Measurements from ENCODE around the gene ABCF1. TPM values are rescaled to one million over a fixed set of nuclear protein-coding genes. Genes with fewer than 3 reads are reported as not detected.

The ABCF1 gene
- polyA plus RNA-seq, 1 donor (not counting 4 experiments of a cell fraction or from before 2014, with no cell fraction given), result 30.0 TPM

GRCh38 chr6:30615219-30615957 is 44.1 kb downstream of the ABCF1 start:
- Histone ChIP-seq H4K20me1 (ENCODE audit: control insufficient read depth, extremely low read depth, insufficient read depth, low read length) (peaks cover 8% of the 10 kb centered on the region), H3K4me2 (ENCODE audit: control insufficient read depth, extremely low read depth, insufficient read depth, low read depth, low read length) (peak overlapping the region; percentile 100), H2AFZ (ENCODE audit: control insufficient read depth, low read length) (no peak overlapping the region), H3K79me2 (ENCODE audit: control insufficient read depth, insufficient read depth, low read length) (peaks cover 46% of the 10 kb centered on the region), H3K9me3 (ENCODE audit: control insufficient read depth, low read depth, low read length) (no peaks in the 10 kb centered on the region), H3K36me3 (ENCODE audit: control insufficient read depth in 2 of 2, extremely low read depth in 1 of 2, insufficient read depth in 2 of 2, low read length in 2 of 2) (peaks cover 7 to 27% of the 10 kb centered on the region in 2 experiments), H3K9me1 (ENCODE audit: control insufficient read depth, extremely low read depth, insufficient read depth, low read length) (peaks cover 3% of the 10 kb centered on the region), H3K4me1 (ENCODE audit: control insufficient read depth, extremely low read depth, insufficient read depth, low read length) (peaks cover 24% of the 10 kb centered on the region), H3K4me3 (ENCODE audit: control insufficient read depth in 2 of 3, extremely low read depth in 1 of 3, insufficient read depth in 2 of 3, low read depth in 1 of 3, low read length in 3 of 3) (peak overlapping the region; percentile 76 to 89 (median 82)), H3K9ac (ENCODE audit: control insufficient read depth, extremely low read depth, insufficient read depth, low read length) (peak overlapping the region; percentile 98), H3K27ac (ENCODE audit: control insufficient read depth, insufficient read depth, low read length) (peak overlapping the region; percentile 97), H3K27me3 (ENCODE audit: control insufficient read depth, extremely low read depth, insufficient read depth, low read length) (no peaks in the 10 kb centered on the region)
- DNase-seq (ENCODE audit: low read depth, low spot score), result no peak
- no peak for FAIRE-seq
- dilution Hi-C loops (cut with MboI; ENCODE audit: extremely low pct_ligation_motif_present, low sequenced_read_pairs), result no loop called here
- no peak for TF ChIP-seq EZH2 (IDR thresholded peaks at IDR 0.05; ENCODE audit: low read length)
- no peak for TF ChIP-seq CTCF (optimal IDR thresholded peaks at IDR 0.05 in 1 of 3, IDR thresholded peaks at IDR 0.05 in 1 of 3, conservative IDR thresholded peaks at IDR 0.05 in 1 of 3; ENCODE audit: extremely low read depth in 1 of 3, insufficient read depth in 2 of 3, low read length in 3 of 3)

GRCh38 chr6:30615958-30616810 is 44.9 kb downstream of the ABCF1 start:
- no peak overlapping the region for H2AFZ ChIP-seq (ENCODE audit: control insufficient read depth, low read length)
- dilution Hi-C loops (cut with MboI; ENCODE audit: extremely low pct_ligation_motif_present, low sequenced_read_pairs), result no loop called here
- H3K4me2 ChIP-seq (ENCODE audit: control insufficient read depth, extremely low read depth, insufficient read depth, low read depth, low read length), result peak overlapping the region; percentile 100
- H3K4me1 ChIP-seq (ENCODE audit: control insufficient read depth, extremely low read depth, insufficient read depth, low read length), result peaks cover 24% of the 10 kb centered on the region
- peaks cover 8% of the 10 kb centered on the region for H4K20me1 ChIP-seq (ENCODE audit: control insufficient read depth, extremely low read depth, insufficient read depth, low read length)
- H3K79me2 ChIP-seq (ENCODE audit: control insufficient read depth, insufficient read depth, low read length), result peaks cover 41% of the 10 kb centered on the region
- DNase-seq (ENCODE audit: low read depth, low spot score) (no peak), FAIRE-seq (no peak)
- H3K4me3 ChIP-seq (ENCODE audit: control insufficient read depth in 2 of 3, extremely low read depth in 1 of 3, insufficient read depth in 2 of 3, low read depth in 1 of 3, low read length in 3 of 3), result peak overlapping the region; percentile 76 to 89 (median 82)
- H3K27ac ChIP-seq (ENCODE audit: control insufficient read depth, insufficient read depth, low read length), result peak overlapping the region; percentile 97
- peak overlapping the region; percentile 98 for H3K9ac ChIP-seq (ENCODE audit: control insufficient read depth, extremely low read depth, insufficient read depth, low read length)
- H3K27me3 ChIP-seq (ENCODE audit: control insufficient read depth, extremely low read depth, insufficient read depth, low read length), result no peaks in the 10 kb centered on the region
- H3K9me3 ChIP-seq (ENCODE audit: control insufficient read depth, low read depth, low read length), result no peaks in the 10 kb centered on the region
- peaks cover 3% of the 10 kb centered on the region for H3K9me1 ChIP-seq (ENCODE audit: control insufficient read depth, extremely low read depth, insufficient read depth, low read length)
- peaks cover 7 to 30% of the 10 kb centered on the region in 2 experiments for H3K36me3 ChIP-seq (ENCODE audit: control insufficient read depth in 2 of 2, extremely low read depth in 1 of 2, insufficient read depth in 2 of 2, low read length in 2 of 2)
- TF ChIP-seq CTCF (optimal IDR thresholded peaks at IDR 0.05 in 1 of 3, IDR thresholded peaks at IDR 0.05 in 1 of 3, conservative IDR thresholded peaks at IDR 0.05 in 1 of 3; ENCODE audit: extremely low read depth in 1 of 3, insufficient read depth in 2 of 3, low read length in 3 of 3) (no peak), EZH2 (IDR thresholded peaks at IDR 0.05; ENCODE audit: low read length) (no peak)
